ENCODE measurements around the gene FEZ2.

DNA sequence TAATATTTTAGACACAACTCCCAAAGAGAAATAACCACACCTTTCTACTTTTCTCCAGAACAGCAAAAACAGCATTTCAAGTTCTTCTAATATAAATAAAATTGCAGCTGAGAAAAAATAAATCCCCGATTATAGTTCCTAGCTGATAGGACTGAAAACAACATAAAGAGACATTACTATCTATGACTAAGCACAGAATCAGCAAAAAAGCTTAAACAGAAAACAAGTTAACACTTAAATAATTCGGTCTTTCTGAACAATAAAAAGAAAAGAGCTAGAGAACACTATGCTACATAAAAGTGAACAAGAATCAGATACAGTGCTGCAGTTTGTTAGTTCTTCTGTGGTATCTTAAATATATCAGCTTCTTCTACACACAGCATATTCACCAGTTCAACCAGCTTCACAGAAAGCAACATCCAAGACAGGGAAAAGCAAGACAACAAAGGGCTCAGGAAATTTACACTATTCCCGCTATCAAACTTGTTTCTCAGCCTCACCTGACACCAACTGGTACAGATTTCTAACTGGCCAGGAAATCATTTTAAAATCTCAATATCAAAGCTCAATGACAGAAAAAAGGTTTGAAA is 28.6 kb downstream of the FEZ2 start:
- TF ChIP-seq POLR2A (IDR thresholded peaks at IDR 0.05) = no peak
- TF ChIP-seq CTCF (IDR thresholded peaks at IDR 0.05) = no peak

Data from ovary (tissue), 3 donors.